H1 (cell line): ENCODE data around the gene ITGB5.

Source experiments
- BRCA1 ChIP-seq: IDR thresholded peaks from 2 replicates; pipeline ENCODE4 v1.6.1; 2012; ENCODE audit warnings: low read depth, low read length, improper control_type of control experiment
- CTCF ChIP-seq, 3 experiments: IDR thresholded peaks; 1 replicate in 2 of 3; 2 replicates in 1 of 3; pipeline versions ENCODE4 v1.5.1 to v1.6.1; 2011; ENCODE audit warnings: low read length in 3 of 3, mild to moderate bottlenecking in 3 of 3, inconsistent platforms in 2 of 3, low read depth in 1 of 3, moderate library complexity in 1 of 3; ENCODE audit not compliant: insufficient read depth in 1 of 3; ENCODE audit errors: control extremely low read depth in 1 of 3
- EZH2 ChIP-seq: fragments of 200-600 bp; sonication (generic); IDR thresholded peaks from 2 replicates; pipeline ENCODE4 v1.7.1; 2012; ENCODE audit warnings: low read depth, mild to moderate bottlenecking, moderate library complexity, low read length, inconsistent platforms; ENCODE audit not compliant: severe bottlenecking
- NRF1 ChIP-seq: IDR thresholded peaks from 2 replicates; pipeline ENCODE4 v1.6.1; 2011; ENCODE audit warnings: mild to moderate bottlenecking, low read depth, low read length, improper control_type of control experiment
- POLR2A ChIP-seq, 2 experiments: IDR thresholded peaks; 1 replicate in 1 of 2; 2 replicates in 1 of 2; pipeline ENCODE4 v1.6.1; 2011; ENCODE audit warnings: low read depth in 2 of 2, low read length in 2 of 2, mild to moderate bottlenecking in 2 of 2; ENCODE audit errors: control extremely low read depth in 1 of 2
- RBBP5 ChIP-seq: IDR thresholded peaks from 2 replicates; pipeline ENCODE4 v1.7.1; 2012; ENCODE audit warnings: low read depth, mild to moderate bottlenecking, inconsistent platforms, low read length, moderate library complexity, borderline replicate concordance
- RFX5 ChIP-seq: IDR thresholded peaks from 2 replicates; pipeline ENCODE4 v1.6.1; 2011; ENCODE audit warnings: low read depth, low read length, improper control_type of control experiment, borderline replicate concordance
- RNF2 ChIP-seq: fragments of 200-900, 300-1000 bp; sonication (generic); IDR thresholded peaks from 2 replicates; pipeline ENCODE4 v1.7.1; 2016; ENCODE audit warnings: borderline replicate concordance, low read depth, mild to moderate bottlenecking, antibody characterized with exemption, low read length; ENCODE audit not compliant: poor library complexity, severe bottlenecking; ENCODE audit errors: missing control alignments
- RXRA ChIP-seq: IDR thresholded peaks from 2 replicates; pipeline ENCODE4 v1.6.1; 2011; ENCODE audit warnings: low read depth, mild to moderate bottlenecking, low read length, moderate library complexity; ENCODE audit not compliant: insufficient read depth

GRCh38 chr3:124802702-124803101 is 84.5 kb downstream of the ITGB5 start:
- TF ChIP-seq CTCF (IDR thresholded peaks at IDR 0.05; ENCODE audit: control extremely low read depth in 1 of 3, insufficient read depth in 1 of 3, low read depth in 1 of 3, low read length in 3 of 3) (no peak), RNF2 (no peak), RXRA (no peak), POLR2A (IDR thresholded peaks at IDR 0.05; ENCODE audit: control extremely low read depth in 1 of 2, low read depth in 2 of 2, low read length in 2 of 2) (no peak), BRCA1 (no peak), NRF1 (no peak), RBBP5 (no peak), RFX5 (no peak), EZH2 (no peak)
